ENCODE data around the gene SPDL1.

The SPDL1 gene

GRCh38 chr5:169549453-169550100 lies 34.0 kb upstream of the SPDL1 start:
- 75 to 94% methylated on average over 1 of the region's 1 CpG for WGBS, 2 experiments

GRCh38 chr5:169550227-169550626 lies 33.3 kb upstream of the SPDL1 start:
- no peaks in the 10 kb centered on the region for H3K27me3 ChIP-seq (ENCODE audit: control insufficient read depth, insufficient read depth, low read length, poor library complexity, severe bottlenecking)
- 70 to 73% methylated on average over 4 of the region's 4 CpGs for WGBS, 2 experiments
- H3K4me1 ChIP-seq (ENCODE audit: control insufficient read depth, insufficient read depth, low read length), result no peaks in the 10 kb centered on the region

More at GRCh38 chr5:169549453-169550100, 34.0 kb upstream of the SPDL1 start:
- Histone ChIP-seq H3K9me3 (ENCODE audit: control insufficient read depth, low read length) (no peaks in the 10 kb centered on the region), H3K4me3 (ENCODE audit: insufficient read depth, low read depth, low read length) (no peak overlapping the region), H3K36me3 (ENCODE audit: control insufficient read depth, insufficient read depth, low read length) (no peaks in the 10 kb centered on the region), H3K4me1 (ENCODE audit: control insufficient read depth, insufficient read depth, low read length) (no peaks in the 10 kb centered on the region), H3K27ac (ENCODE audit: insufficient read depth, low read depth, low read length, poor library complexity, severe bottlenecking) (no peak overlapping the region), H3K27me3 (ENCODE audit: control insufficient read depth, insufficient read depth, low read length, poor library complexity, severe bottlenecking) (no peaks in the 10 kb centered on the region)

GRCh38 chr5:169551146-169551545 lies 32.4 kb upstream of the SPDL1 start:
- no peaks in the 10 kb centered on the region for H3K36me3 ChIP-seq (ENCODE audit: control insufficient read depth, insufficient read depth, low read length)
- no peak overlapping the region for H3K4me3 ChIP-seq (ENCODE audit: insufficient read depth, low read depth, low read length)
- H3K27ac ChIP-seq (ENCODE audit: insufficient read depth, low read depth, low read length, poor library complexity, severe bottlenecking), result no peak overlapping the region
- no peaks in the 10 kb centered on the region for H3K4me1 ChIP-seq (ENCODE audit: control insufficient read depth, insufficient read depth, low read length)
- H3K9me3 ChIP-seq (ENCODE audit: control insufficient read depth, low read length), result no peaks in the 10 kb centered on the region
- WGBS, 2 experiments, result 86 to 100% methylated on average over 1 of the region's 1 CpG
- no peaks in the 10 kb centered on the region for H3K27me3 ChIP-seq (ENCODE audit: control insufficient read depth, insufficient read depth, low read length, poor library complexity, severe bottlenecking)

More at GRCh38 chr5:169550227-169550626, 33.3 kb upstream of the SPDL1 start:
- Histone ChIP-seq H3K27ac (ENCODE audit: insufficient read depth, low read depth, low read length, poor library complexity, severe bottlenecking) (no peak overlapping the region), H3K36me3 (ENCODE audit: control insufficient read depth, insufficient read depth, low read length) (no peaks in the 10 kb centered on the region), H3K4me3 (ENCODE audit: insufficient read depth, low read depth, low read length) (no peak overlapping the region), H3K9me3 (ENCODE audit: control insufficient read depth, low read length) (no peaks in the 10 kb centered on the region)

GRCh38 chr5:169551696-169552095 lies 31.9 kb upstream of the SPDL1 start:
- WGBS, 2 experiments, result 77 to 86% methylated on average over 4 of the region's 4 CpGs
- Histone ChIP-seq H3K9me3 (ENCODE audit: control insufficient read depth, low read length) (no peaks in the 10 kb centered on the region), H3K27ac (ENCODE audit: insufficient read depth, low read depth, low read length, poor library complexity, severe bottlenecking) (no peak overlapping the region), H3K36me3 (ENCODE audit: control insufficient read depth, insufficient read depth, low read length) (no peaks in the 10 kb centered on the region), H3K27me3 (ENCODE audit: control insufficient read depth, insufficient read depth, low read length, poor library complexity, severe bottlenecking) (no peaks in the 10 kb centered on the region), H3K4me1 (ENCODE audit: control insufficient read depth, insufficient read depth, low read length) (no peaks in the 10 kb centered on the region), H3K4me3 (ENCODE audit: insufficient read depth, low read depth, low read length) (no peak overlapping the region)

- no peak overlapping the region for H3K27ac ChIP-seq (ENCODE audit: insufficient read depth, low read depth, low read length, poor library complexity, severe bottlenecking)
- H3K4me1 ChIP-seq (ENCODE audit: control insufficient read depth, insufficient read depth, low read length), result no peaks in the 10 kb centered on the region
- no peaks in the 10 kb centered on the region for H3K27me3 ChIP-seq (ENCODE audit: control insufficient read depth, insufficient read depth, low read length, poor library complexity, severe bottlenecking)
- WGBS, 2 experiments, result 91 to 95% methylated on average over 1 of the region's 1 CpG
- no peak overlapping the region for H3K4me3 ChIP-seq (ENCODE audit: insufficient read depth, low read depth, low read length)
- no peaks in the 10 kb centered on the region for H3K36me3 ChIP-seq (ENCODE audit: control insufficient read depth, insufficient read depth, low read length)
- H3K9me3 ChIP-seq (ENCODE audit: control insufficient read depth, low read length), result no peaks in the 10 kb centered on the region
Measured at GRCh38 chr5:169554251-169554650, 29.3 kb upstream of the SPDL1 start.

- Histone ChIP-seq H3K9me3 (ENCODE audit: control insufficient read depth, low read length) (no peaks in the 10 kb centered on the region), H3K27me3 (ENCODE audit: control insufficient read depth, insufficient read depth, low read length, poor library complexity, severe bottlenecking) (no peaks in the 10 kb centered on the region), H3K4me1 (ENCODE audit: control insufficient read depth, insufficient read depth, low read length) (no peaks in the 10 kb centered on the region), H3K4me3 (ENCODE audit: insufficient read depth, low read depth, low read length) (no peak overlapping the region), H3K27ac (ENCODE audit: insufficient read depth, low read depth, low read length, poor library complexity, severe bottlenecking) (no peak overlapping the region), H3K36me3 (ENCODE audit: control insufficient read depth, insufficient read depth, low read length) (no peaks in the 10 kb centered on the region)
- WGBS, 2 experiments, result no CpG with 5 or more reads among the region's 1 CpG
Measured at GRCh38 chr5:169557838-169558237, 25.7 kb upstream of the SPDL1 start.

GRCh38 chr5:169561893-169562292 lies 21.7 kb upstream of the SPDL1 start:
- Histone ChIP-seq H3K4me1 (ENCODE audit: control insufficient read depth, insufficient read depth, low read length) (no peaks in the 10 kb centered on the region), H3K36me3 (ENCODE audit: control insufficient read depth, insufficient read depth, low read length) (no peaks in the 10 kb centered on the region), H3K9me3 (ENCODE audit: control insufficient read depth, low read length) (no peaks in the 10 kb centered on the region), H3K4me3 (ENCODE audit: insufficient read depth, low read depth, low read length) (no peak overlapping the region), H3K27ac (ENCODE audit: insufficient read depth, low read depth, low read length, poor library complexity, severe bottlenecking) (no peak overlapping the region), H3K27me3 (ENCODE audit: control insufficient read depth, insufficient read depth, low read length, poor library complexity, severe bottlenecking) (no peaks in the 10 kb centered on the region)
- WGBS, 2 experiments, result 79% methylated on average over 2 of the region's 2 CpGs; no CpG with 5 or more reads in 1 of the 2 experiments

- WGBS, 2 experiments, result 82 to 88% methylated on average over 1 of the region's 1 CpG
Measured at GRCh38 chr5:169563369-169563768, 20.2 kb upstream of the SPDL1 start.

GRCh38 chr5:169566202-169566601 lies 17.4 kb upstream of the SPDL1 start:
- H3K27me3 ChIP-seq (ENCODE audit: control insufficient read depth, insufficient read depth, low read length, poor library complexity, severe bottlenecking), result peaks cover 5% of the 10 kb centered on the region
- no peak overlapping the region for H3K4me3 ChIP-seq (ENCODE audit: insufficient read depth, low read depth, low read length)
- H3K4me1 ChIP-seq (ENCODE audit: control insufficient read depth, insufficient read depth, low read length), result no peaks in the 10 kb centered on the region
- 88 to 100% methylated on average over 1 of the region's 1 CpG for WGBS, 2 experiments
- no peaks in the 10 kb centered on the region for H3K36me3 ChIP-seq (ENCODE audit: control insufficient read depth, insufficient read depth, low read length)
- H3K27ac ChIP-seq (ENCODE audit: insufficient read depth, low read depth, low read length, poor library complexity, severe bottlenecking), result no peak overlapping the region
- no peaks in the 10 kb centered on the region for H3K9me3 ChIP-seq (ENCODE audit: control insufficient read depth, low read length)

More at GRCh38 chr5:169563369-169563768, 20.2 kb upstream of the SPDL1 start:
- Histone ChIP-seq H3K27ac (ENCODE audit: insufficient read depth, low read depth, low read length, poor library complexity, severe bottlenecking) (no peak overlapping the region), H3K36me3 (ENCODE audit: control insufficient read depth, insufficient read depth, low read length) (no peaks in the 10 kb centered on the region), H3K4me1 (ENCODE audit: control insufficient read depth, insufficient read depth, low read length) (no peaks in the 10 kb centered on the region), H3K27me3 (ENCODE audit: control insufficient read depth, insufficient read depth, low read length, poor library complexity, severe bottlenecking) (no peaks in the 10 kb centered on the region), H3K9me3 (ENCODE audit: control insufficient read depth, low read length) (no peaks in the 10 kb centered on the region), H3K4me3 (ENCODE audit: insufficient read depth, low read depth, low read length) (no peak overlapping the region)

- Histone ChIP-seq H3K9me3 (ENCODE audit: control insufficient read depth, low read length) (no peaks in the 10 kb centered on the region), H3K4me3 (ENCODE audit: insufficient read depth, low read depth, low read length) (no peak overlapping the region), H3K4me1 (ENCODE audit: control insufficient read depth, insufficient read depth, low read length) (no peaks in the 10 kb centered on the region), H3K27me3 (ENCODE audit: control insufficient read depth, insufficient read depth, low read length, poor library complexity, severe bottlenecking) (peaks cover 5% of the 10 kb centered on the region), H3K27ac (ENCODE audit: insufficient read depth, low read depth, low read length, poor library complexity, severe bottlenecking) (no peak overlapping the region), H3K36me3 (ENCODE audit: control insufficient read depth, insufficient read depth, low read length) (no peaks in the 10 kb centered on the region)
- 64 to 72% methylated on average over 2 of the region's 2 CpGs for WGBS, 2 experiments
Measured at GRCh38 chr5:169567079-169567478, 16.5 kb upstream of the SPDL1 start.

Measured in ectodermal cell (in vitro differentiated cells).